HuH-7 (cell line): ENCODE data around the gene USP15.
"Not testable (repeated sequence)": the region's sequence is repeated elsewhere in the genome, so short reads cannot be mapped to it uniquely, and the experiment has no call there.

Source experiments
- DNase-seq: peaks from one replicate; pipeline ENCODE4 v3.0.0; 2011; ENCODE audit warnings: low spot score

Gene USP15

GRCh38 chr12:62323386-62323785, 63.2 kb downstream of the USP15 start:
- no peak for DNase-seq

DNA sequence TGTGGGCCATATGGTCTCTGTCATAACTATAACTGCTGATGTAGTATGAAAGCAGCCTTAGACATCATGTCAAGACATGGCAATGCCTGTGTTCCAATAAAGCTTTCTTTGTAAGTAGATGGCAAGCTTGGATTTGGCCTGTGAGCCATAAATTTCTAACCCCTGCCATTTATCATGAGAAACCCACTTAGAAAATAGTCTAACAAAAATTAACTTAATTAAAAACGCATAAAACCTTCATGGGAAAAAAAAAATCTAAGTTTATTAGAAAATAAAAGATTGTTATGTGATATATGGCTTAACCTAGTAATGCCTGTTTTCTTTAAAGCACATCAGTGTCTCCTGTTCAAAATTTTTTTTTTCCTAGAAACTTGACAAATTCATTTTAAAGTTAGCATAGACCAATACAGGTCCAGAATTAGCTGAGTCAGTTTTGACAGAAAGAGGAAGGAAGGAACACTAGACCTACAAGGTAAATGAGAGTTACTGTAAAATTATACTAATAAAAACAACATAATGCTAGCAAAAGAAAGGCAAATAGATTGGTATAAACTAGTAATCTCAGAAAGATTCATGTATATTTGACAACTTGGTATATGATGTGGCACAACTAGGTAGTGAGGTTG, 68.2 kb downstream of the USP15 start:
- DNase-seq, result no peak

DNA sequence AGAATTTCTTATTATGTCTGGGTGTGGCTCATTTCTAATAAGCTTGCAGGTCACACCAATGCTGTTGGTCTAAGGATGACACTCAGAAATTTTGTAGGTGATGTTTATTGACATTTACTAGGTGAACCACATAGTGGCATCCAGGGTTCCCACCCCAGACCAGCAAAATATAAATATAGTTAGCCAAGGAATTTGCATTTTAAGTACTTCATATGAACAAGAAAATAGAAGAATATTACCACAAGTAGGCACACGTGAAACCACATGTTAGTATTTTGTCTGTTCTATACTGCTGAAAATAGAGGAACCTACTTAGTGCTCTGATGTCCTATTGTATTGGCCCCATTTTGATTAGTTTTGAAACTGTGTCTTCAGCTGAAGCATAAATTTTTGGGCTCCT, 71.1 kb downstream of the USP15 start:
- no peak for DNase-seq

- DNase-seq, result no peak
Observed at GRCh38 chr12:62332598-62332997, 72.4 kb downstream of the USP15 start.

DNA sequence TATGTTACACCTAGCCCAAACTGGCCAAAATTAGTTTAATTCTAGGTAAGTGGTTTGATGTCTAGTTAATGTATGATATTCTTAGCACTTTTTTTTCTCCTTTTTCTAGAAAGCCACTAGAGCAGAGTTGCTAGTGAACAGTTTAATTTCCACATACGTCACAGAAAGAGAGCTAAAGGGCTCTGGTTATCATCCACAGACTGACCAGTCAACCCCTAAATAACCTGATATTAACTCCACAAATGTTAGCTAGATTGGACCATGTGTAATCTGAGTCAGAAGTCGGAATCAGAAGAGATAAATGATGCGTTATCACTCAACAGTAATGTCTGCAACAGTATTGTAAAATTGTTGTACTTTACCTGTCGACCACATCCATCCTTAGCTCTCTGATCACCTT, 74.9 kb downstream of the USP15 start:
- DNase-seq, result no peak

DNA sequence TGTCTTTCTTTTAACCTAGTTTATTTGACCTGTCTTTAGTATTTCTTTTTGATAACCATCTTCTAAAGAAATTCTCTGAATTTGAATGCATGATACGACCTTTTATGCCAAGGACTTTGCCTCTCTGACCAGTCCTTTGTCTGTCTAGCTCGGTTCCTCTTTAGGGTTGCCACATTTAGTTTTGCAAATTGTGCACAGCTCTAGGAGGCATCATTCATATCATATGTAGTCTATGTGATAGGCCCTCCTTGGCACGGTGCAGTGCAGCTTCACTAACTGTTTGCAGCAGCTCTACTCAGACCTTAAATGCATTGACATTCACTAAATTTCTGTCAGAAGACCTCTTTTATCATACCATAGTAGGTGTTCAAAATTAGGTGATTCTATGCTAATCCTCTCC, 75.6 kb downstream of the USP15 start:
- no peak for DNase-seq

- not testable (repeated sequence) for DNase-seq
Observed at GRCh38 chr12:62337643-62338042, 77.4 kb downstream of the USP15 start.

DNA sequence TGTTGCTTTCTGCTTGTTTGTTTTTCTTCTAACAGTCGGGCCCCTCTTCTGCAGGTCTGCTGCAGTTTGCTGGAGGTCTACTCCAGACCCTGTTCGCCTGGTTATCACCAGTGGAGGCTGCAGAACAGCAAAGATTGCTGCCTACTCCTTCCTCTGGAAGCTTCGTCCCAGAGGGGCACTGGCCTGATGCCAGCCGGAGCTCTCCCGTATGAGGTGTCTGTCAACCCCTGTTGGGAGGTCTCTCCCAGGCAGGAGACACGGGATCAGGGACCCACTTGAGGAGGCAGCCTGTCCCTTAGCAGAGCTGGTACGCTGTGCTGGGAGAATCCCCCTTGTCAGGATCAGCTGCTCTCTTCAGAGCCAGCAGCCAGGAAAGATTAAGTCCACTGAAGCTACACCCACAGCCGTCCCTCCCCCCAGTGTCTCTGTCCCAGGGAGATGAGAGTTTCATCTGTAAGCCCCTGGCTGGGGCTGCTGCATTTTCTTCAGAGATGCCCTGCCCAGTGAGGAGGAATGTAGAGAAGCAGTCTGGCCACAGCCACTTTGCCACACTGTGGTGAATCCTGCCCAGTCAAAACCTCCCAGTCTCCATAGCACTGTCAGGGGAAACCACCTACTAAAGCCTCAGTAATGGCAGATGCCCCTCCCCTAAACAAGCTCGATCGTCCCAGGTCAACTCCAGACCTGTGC, 82.6 kb downstream of the USP15 start:
- not testable (repeated sequence) for DNase-seq

DNA sequence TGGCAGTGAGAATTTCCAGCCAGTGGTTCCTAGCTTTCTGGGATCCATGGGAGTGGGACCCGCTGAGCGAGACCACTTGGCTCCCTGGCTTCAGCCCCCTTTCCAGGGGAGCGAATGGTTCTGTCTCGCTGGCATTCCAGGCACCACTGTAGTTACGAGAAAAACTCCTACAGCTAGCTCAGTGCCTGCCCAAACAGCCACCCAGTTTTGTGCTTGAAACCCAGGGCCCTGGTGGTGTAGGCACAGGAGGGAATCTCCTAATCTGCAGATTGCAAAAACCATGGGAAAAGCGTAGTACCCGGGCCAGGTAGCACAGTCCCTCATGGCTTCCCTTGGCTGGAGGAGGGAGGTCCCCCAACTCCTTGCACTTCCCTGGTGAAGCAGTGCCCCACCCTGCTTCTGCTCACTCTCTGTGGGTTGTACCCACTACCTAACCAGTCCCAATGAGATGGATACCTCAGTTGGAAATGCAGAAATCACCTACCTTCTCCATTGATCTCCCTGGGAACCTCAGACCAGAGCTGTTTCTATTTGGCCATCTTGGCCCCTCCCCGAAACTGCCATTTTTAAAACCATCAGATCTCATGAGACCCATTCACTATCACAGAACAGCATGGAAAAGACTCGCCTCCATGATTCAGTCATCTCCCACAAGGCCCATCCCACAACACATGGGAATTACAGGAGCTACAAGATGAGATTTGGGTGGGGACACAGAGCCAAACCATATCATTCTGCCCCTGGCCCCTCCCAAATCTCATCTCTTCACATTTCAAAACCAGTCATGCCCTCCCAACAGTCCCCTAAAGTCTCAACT, 83.3 kb downstream of the USP15 start:
- not testable (repeated sequence) for DNase-seq

DNA sequence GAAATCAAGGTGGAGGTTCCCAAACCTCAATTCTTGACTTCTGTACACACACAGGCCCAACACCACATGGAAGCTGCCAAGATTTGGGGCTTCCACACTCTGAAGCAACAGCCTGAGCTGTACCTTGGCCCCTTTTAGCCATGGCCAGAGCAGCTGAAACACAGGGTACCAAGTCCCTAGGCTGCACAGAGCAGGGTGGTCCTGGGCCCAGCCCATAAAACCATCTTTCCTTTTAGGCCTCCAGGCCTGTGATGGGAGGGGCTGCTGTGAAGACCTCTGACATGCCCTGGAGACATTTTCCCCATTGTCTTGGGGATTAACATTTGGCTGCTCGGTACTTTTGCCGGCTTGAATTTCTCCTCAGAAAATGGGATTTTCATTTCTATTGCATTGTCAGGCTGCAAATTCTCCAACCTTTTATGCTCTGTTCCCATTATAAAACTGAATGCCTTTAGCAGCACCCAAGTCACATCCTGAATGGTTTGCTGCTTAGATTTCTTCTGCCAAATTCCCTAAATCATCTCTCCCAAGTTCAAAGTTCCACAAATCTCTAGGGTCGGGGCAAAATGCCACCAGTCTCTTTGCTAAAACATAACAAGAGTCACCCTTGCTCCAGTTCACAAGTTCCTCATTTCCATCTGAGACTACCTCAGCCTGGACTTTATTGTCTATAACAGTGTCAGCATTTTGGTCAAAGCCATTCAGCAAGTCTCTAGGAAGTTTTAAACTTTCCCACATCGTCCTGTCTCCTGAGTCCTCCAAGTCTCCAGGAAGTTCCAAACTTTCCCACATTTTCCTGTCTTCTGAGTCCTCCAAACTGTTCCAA, 84.7 kb downstream of the USP15 start:
- not testable (repeated sequence) for DNase-seq

GRCh38 chr12:62345667-62346066, 85.5 kb downstream of the USP15 start:
- DNase-seq, result no peak

GRCh38 chr12:62346817-62347216, 86.6 kb downstream of the USP15 start:
- DNase-seq, result no peak

DNA sequence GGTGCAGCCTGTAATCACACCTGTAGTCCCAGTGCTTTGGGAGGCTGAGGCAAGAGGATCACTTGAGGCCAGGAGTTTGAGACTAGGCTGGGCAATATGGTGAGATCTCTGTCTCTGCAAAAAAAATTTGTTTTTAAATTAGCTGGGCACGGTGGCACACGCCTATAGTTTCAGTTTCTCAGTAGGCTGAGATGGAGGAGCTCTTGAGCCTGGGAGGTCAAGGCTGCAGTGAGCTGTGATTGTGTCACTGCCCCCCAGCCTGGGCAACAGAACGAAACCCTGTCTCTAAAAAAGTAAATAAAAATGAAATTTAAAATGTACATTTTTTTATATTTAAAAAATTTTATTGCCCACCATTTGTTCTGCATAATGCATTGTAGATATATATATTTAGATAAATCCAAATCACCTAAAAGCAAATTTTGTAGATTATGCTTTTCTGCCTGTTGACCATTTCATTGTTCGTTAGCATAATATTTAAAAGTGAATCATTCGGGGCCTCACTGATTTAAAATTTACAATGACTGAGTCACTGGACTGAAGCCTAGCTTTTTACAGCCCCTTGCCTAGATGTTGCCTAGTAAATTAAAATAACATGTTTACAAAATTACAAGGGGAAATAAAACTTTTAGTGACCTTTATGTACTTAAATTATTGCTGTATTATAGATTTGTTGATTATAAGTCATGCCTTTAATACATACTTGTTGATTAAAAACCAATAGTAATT, 87.9 kb downstream of the USP15 start:
- no peak for DNase-seq

- DNase-seq, result no peak
Observed at GRCh38 chr12:62350554-62350953, 90.3 kb downstream of the USP15 start.

DNA sequence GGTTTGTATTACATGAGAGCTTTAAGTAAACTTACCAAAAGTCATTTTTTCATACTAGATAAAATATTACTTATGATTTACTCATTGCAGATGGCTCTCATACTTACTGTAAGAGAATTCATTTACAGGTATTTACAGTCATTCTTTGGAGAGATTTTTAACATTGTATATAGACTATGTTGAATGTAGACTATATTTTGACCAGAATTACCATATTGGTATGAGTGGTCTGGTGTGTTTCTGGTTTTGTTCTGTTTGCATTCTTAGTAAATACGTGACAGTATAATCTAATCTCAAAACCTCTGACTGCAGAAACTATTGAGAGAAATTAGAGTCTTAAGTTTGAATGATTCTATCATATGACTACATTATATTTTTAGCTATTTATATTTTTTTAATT, 91.1 kb downstream of the USP15 start:
- no peak for DNase-seq

- no peak for DNase-seq
Observed at GRCh38 chr12:62361048-62361447, 100.8 kb downstream of the USP15 start.

DNA sequence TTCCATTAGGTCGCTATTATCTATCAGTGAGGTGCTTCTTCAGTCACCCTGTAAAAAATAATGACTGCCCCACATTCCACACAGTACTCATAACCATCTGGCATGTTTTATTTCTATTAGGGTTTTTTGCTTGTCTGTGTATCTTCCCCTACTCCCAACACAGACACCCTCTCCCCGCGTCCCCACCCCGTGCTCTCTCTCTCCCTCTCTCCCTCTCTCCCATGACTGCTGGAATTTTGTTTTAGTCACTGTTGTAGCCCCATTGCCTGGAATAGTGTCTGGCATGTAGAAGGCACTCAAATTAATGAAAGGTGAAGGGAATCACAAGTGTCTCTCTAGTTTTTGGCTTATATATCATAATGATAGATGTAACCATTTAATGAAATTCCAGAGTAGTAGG, 103.3 kb downstream of the USP15 start:
- DNase-seq, result no peak

GRCh38 chr12:62364697-62365096, 104.5 kb downstream of the USP15 start:
- DNase-seq, result not testable (repeated sequence)

DNA sequence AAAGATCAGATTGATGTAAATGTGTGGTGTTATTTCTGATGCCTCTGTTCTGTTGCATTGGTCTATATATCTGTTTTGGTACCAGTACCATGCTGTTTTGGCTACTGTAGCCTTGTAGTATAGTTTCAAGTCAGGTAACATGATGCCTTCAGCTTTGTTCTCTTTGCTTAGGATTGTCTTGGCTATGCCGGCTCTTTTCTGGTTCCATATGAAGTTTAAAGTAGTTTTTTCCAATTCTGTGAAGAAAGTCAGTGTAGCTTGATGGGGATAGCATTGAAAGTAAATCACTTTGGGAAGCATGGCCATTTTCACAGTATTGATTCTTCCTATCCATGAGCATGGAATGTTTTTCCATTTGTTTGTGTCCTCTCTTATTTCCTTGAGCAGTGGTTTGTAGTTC, 105.6 kb downstream of the USP15 start:
- DNase-seq, result not testable (repeated sequence)

- not testable (repeated sequence) for DNase-seq
Observed at GRCh38 chr12:62368430-62369223, 108.4 kb downstream of the USP15 start.

DNA sequence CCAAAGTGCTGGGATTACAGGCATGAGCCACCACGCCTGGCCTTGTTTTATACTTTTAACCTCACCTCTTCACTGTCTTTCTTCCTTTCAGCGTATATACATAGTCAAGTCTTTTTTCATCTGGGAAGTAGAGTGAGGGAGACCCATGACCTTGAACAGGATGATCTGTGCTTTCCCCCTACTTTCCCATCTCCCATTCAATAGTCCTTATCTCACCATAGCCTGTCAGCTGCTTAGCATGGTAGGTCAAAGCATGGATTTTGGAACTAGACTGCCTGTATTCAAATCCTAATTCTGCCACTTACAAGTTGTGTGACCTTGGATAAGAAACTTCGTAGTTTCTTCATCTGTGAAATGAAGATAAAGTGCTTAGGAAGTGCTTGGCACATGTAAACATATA, 110.0 kb downstream of the USP15 start:
- DNase-seq, result no peak
